ENCODE results near the gene KMT2B.
A peak's percentile ranks its signal among the peaks of the same experiment; 100 is the strongest.

The KMT2B gene

DNA sequence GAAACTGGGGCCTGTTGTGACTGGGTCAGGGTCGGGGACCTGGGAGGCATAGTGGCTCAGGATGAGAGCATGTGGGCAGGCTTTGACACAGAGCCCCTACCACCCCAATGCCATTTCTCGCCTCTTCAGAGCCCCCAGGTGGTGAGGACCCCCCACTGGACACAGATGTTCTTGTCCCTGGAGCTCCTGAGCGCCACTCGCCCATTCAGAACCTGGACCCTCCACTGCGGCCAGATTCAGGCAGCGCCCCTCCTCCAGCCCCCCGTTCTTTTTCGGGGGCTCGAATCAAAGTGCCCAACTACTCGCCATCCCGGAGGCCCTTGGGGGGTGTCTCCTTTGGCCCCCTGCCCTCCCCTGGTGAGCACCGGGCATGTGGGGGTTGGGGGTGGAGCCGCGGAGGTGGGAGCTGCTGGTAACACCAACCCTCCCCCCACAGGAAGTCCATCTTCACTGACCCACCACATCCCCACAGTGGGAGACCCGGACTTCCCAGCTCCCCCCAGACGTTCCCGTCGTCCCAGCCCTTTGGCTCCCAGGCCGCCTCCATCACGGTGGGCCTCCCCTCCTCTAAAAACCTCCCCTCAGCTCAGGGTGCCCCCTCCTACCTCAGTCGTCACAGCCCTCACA lies 14.1 kb downstream of the KMT2B start:
- no peak overlapping the region for H3K4me3 ChIP-seq (ENCODE audit: low read depth, low read length)
- no peak for DNase-seq (ENCODE audit: low read depth)
- TF ChIP-seq, protein P1, sequence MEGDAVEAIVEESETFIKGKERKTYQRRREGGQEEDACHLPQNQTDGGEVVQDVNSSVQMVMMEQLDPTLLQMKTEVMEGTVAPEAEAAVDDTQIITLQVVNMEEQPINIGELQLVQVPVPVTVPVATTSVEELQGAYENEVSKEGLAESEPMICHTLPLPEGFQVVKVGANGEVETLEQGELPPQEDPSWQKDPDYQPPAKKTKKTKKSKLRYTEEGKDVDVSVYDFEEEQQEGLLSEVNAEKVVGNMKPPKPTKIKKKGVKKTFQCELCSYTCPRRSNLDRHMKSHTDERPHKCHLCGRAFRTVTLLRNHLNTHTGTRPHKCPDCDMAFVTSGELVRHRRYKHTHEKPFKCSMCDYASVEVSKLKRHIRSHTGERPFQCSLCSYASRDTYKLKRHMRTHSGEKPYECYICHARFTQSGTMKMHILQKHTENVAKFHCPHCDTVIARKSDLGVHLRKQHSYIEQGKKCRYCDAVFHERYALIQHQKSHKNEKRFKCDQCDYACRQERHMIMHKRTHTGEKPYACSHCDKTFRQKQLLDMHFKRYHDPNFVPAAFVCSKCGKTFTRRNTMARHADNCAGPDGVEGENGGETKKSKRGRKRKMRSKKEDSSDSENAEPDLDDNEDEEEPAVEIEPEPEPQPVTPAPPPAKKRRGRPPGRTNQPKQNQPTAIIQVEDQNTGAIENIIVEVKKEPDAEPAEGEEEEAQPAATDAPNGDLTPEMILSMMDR (IDR thresholded peaks at IDR 0.05; ENCODE audit: low read depth, low read length, missing control alignments): no peak

DNA sequence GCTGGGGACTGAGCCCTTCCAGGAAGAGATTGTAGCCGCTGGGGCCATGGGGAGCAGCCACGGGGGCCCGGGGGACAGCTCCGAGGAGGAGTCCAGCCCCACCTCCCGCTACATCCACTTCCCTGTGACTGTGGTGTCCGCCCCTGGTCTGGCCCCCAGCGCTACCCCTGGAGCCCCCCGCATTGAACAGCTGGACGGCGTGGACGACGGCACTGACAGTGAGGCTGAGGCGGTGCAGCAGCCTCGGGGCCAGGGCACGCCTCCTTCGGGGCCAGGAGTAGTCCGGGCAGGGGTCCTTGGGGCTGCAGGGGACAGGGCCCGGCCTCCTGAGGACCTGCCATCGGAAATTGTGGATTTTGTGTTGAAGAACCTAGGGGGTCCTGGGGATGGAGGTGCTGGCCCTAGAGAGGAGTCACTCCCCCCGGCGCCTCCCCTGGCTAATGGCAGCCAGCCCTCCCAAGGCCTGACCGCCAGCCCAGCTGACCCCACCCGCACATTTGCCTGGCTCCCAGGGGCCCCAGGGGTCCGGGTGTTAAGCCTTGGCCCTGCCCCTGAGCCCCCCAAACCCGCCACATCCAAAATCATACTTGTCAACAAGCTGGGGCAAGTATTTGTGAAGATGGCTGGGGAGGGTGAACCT lies 14.9 kb downstream of the KMT2B start:
- no peak overlapping the region for H3K4me3 ChIP-seq (ENCODE audit: low read depth, low read length)
- TF ChIP-seq, protein P1 (IDR thresholded peaks at IDR 0.05; ENCODE audit: low read depth, low read length, missing control alignments): no peak
- DNase-seq (ENCODE audit: low read depth): no peak

GRCh38 chr19:35733180-35734125 lies 15.7 kb downstream of the KMT2B start:
- no peak for DNase-seq (ENCODE audit: low read depth)
- TF ChIP-seq, protein P1 (IDR thresholded peaks at IDR 0.05; ENCODE audit: low read depth, low read length, missing control alignments): no peak
- H3K4me3 ChIP-seq (ENCODE audit: low read depth, low read length): no peak overlapping the region

DNA sequence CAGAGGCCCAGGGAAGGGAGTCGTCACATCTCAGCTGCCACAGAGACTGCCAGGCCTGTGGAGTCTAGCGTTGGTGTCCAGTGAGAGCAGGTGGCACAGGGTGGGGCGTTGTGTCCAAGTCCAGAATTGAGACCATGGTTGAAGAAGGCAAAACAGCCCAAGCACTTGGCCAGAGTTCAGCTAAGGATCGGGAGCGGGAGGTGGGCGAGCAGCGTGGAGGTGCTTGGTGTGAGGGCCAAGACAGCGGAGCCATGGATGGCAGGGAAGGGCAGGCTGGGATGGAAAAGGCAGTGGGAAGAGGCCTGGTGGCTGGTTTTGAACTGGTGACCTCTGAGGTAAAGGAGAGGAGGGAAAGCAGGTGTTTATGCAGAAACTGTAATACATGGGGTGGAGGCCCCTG lies 16.5 kb downstream of the KMT2B start:
- no peak for DNase-seq (ENCODE audit: low read depth)
- TF ChIP-seq, protein P1 (IDR thresholded peaks at IDR 0.05; ENCODE audit: low read depth, low read length, missing control alignments): no peak
- no peak overlapping the region for H3K4me3 ChIP-seq (ENCODE audit: low read depth, low read length)

DNA sequence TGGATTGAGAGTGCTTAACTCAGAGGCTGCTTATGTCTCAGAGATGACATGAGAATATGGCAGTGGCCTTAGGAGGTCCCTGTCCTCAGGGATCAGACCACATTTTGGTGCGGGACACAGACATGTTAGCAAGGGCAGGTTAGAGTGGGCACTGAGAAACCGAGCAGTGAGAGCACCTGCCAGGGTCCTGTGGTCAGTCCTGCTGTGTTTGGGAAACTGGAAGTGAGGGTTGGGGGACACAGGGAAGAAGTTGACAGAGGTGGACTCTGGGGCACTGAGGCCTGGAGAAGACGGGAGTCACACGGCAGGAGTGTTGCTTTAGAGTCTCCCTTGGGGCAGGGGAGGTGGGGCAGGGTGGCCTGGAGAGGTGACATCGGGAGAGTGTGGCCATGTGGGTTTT lies 17.1 kb downstream of the KMT2B start:
- DNase-seq (ENCODE audit: low read depth): no peak
- H3K4me3 ChIP-seq (ENCODE audit: low read depth, low read length): no peak overlapping the region
- TF ChIP-seq, protein P1 (IDR thresholded peaks at IDR 0.05; ENCODE audit: low read depth, low read length, missing control alignments): no peak

GRCh38 chr19:35736913-35737886 lies 19.4 kb downstream of the KMT2B start:
- DNase-seq (ENCODE audit: low read depth): no peak
- TF ChIP-seq, protein P1 (IDR thresholded peaks at IDR 0.05; ENCODE audit: low read depth, low read length, missing control alignments): peak; percentile 37
- no peak overlapping the region for H3K4me3 ChIP-seq (ENCODE audit: low read depth, low read length)
